ENCODE results near the gene TPPP2. TPM values are rescaled to one million over a fixed set of nuclear protein-coding genes. Genes with fewer than 3 reads are reported as not detected.

The TPPP2 gene
- total and polyA plus RNA-seq, 2 donors (not counting 1 experiment from before 2014, with no cell fraction given): not detected

GRCh38 chr14:21047378-21047781 lies 17.4 kb downstream of the TPPP2 start:
- no peaks in the 10 kb centered on the region for H3K9me3 ChIP-seq (ENCODE audit: control extremely low read depth in 1 of 3, control insufficient read depth in 2 of 3, insufficient read depth in 1 of 3, low read length in 2 of 3)
- POLR2A ChIA-PET: no interaction called here

GRCh38 chr14:21048638-21049037 lies 18.6 kb downstream of the TPPP2 start:
- Mint-ChIP-seq H3K27me3 (peaks cover 51% of the 10 kb centered on the region), H3K27ac (no peak overlapping the region), H3K9me3 (ENCODE audit: insufficient read depth) (no peaks in the 10 kb centered on the region), H3K4me1 (no peaks in the 10 kb centered on the region), H3K4me3 (no peak overlapping the region)
- DNase-seq (no peak), ATAC-seq (ENCODE audit: low read depth) (no peak)
- intact Hi-C loops (cut with micrococcal nuclease): no loop called here
- H3K4me2 ChIP-seq (replicated peaks; ENCODE audit: low read depth, low read length, poor library complexity, severe bottlenecking): no peak overlapping the region
- TF ChIP-seq EZH2 (IDR thresholded peaks at IDR 0.05; ENCODE audit: borderline replicate concordance, insufficient read depth, low read depth, low read length, poor library complexity, severe bottlenecking): no peak
- no peak for TF ChIP-seq CTCF (IDR thresholded peaks at IDR 0.05)
- no peaks in the 10 kb centered on the region for H3K36me3 ChIP-seq (replicated peaks in 1 of 2; ENCODE audit: control extremely low read depth in 1 of 2, control insufficient read depth in 1 of 2, extremely low read depth in 1 of 2, insufficient read depth in 2 of 2, low read length in 1 of 2)
- peaks cover 0 to 15% (median 3%) of the 10 kb centered on the region in 4 experiments for H3K27me3 ChIP-seq (replicated peaks in 1 of 4; ENCODE audit: control extremely low read depth in 1 of 4, control insufficient read depth in 3 of 4, insufficient read depth in 4 of 4, low read length in 3 of 4)
- no peak overlapping the region for H3K9ac ChIP-seq (ENCODE audit: low read length)
- H2AFZ ChIP-seq (ENCODE audit: insufficient read depth, low read depth, low read length, poor library complexity, severe bottlenecking): no peak overlapping the region
- no peaks in the 10 kb centered on the region for H4K20me1 ChIP-seq (ENCODE audit: control insufficient read depth, insufficient read depth, low read length, poor library complexity, severe bottlenecking)
- no peaks in the 10 kb centered on the region for H3K79me2 ChIP-seq (ENCODE audit: control insufficient read depth, insufficient read depth, low read length)
- POLR2A ChIA-PET: no interaction called here
- no CpG with 5 or more reads among the region's 2 CpGs for WGBS (ENCODE audit: insufficient coverage)
- no peak overlapping the region for H3K4me3 ChIP-seq (ENCODE audit: control extremely low read depth in 1 of 5, extremely low read depth in 1 of 5, insufficient read depth in 1 of 5, low read depth in 2 of 5, low read length in 4 of 5)
- H3K4me1 ChIP-seq (ENCODE audit: control insufficient read depth in 2 of 2, insufficient read depth in 2 of 2, low read length in 2 of 2): no peaks in the 10 kb centered on the region
- H3K27ac ChIP-seq (ENCODE audit: low read length in 2 of 2): no peak overlapping the region
- CTCF ChIA-PET: interaction anchor here (1.2 to 3.1 kb wide), 3 partner anchors 9 to 34 kb away, joined by 4 to 24 read pairs (median 4); no protein-coding TSS in a partner anchor
- H3K9me3 ChIP-seq (ENCODE audit: control extremely low read depth in 1 of 3, control insufficient read depth in 2 of 3, insufficient read depth in 1 of 3, low read length in 2 of 3): no peaks in the 10 kb centered on the region

More at GRCh38 chr14:21047378-21047781, 17.4 kb downstream of the TPPP2 start:
- H2AFZ ChIP-seq (ENCODE audit: insufficient read depth, low read depth, low read length, poor library complexity, severe bottlenecking): no peak overlapping the region
- Mint-ChIP-seq H3K9me3 (ENCODE audit: insufficient read depth) (no peaks in the 10 kb centered on the region), H3K4me1 (no peaks in the 10 kb centered on the region), H3K27me3 (peaks cover 59% of the 10 kb centered on the region), H3K27ac (no peak overlapping the region), H3K4me3 (no peak overlapping the region)
- H4K20me1 ChIP-seq (ENCODE audit: control insufficient read depth, insufficient read depth, low read length, poor library complexity, severe bottlenecking): no peaks in the 10 kb centered on the region
- H3K36me3 ChIP-seq (replicated peaks in 1 of 2; ENCODE audit: control extremely low read depth in 1 of 2, control insufficient read depth in 1 of 2, extremely low read depth in 1 of 2, insufficient read depth in 2 of 2, low read length in 1 of 2): no peaks in the 10 kb centered on the region
- DNase-seq: no peak
- H3K9ac ChIP-seq (ENCODE audit: low read length): no peak overlapping the region
- no peak overlapping the region for H3K4me2 ChIP-seq (replicated peaks; ENCODE audit: low read depth, low read length, poor library complexity, severe bottlenecking)
- ATAC-seq (ENCODE audit: low read depth): no peak
- no peaks in the 10 kb centered on the region for H3K79me2 ChIP-seq (ENCODE audit: control insufficient read depth, insufficient read depth, low read length)
- TF ChIP-seq EZH2 (IDR thresholded peaks at IDR 0.05; ENCODE audit: borderline replicate concordance, insufficient read depth, low read depth, low read length, poor library complexity, severe bottlenecking) (no peak), CTCF (IDR thresholded peaks at IDR 0.05) (no peak)
- peaks cover 0 to 15% (median 3%) of the 10 kb centered on the region in 4 experiments for H3K27me3 ChIP-seq (replicated peaks in 1 of 4; ENCODE audit: control extremely low read depth in 1 of 4, control insufficient read depth in 3 of 4, insufficient read depth in 4 of 4, low read length in 3 of 4)
- H3K27ac ChIP-seq (ENCODE audit: low read length in 2 of 2): no peak overlapping the region
- no peaks in the 10 kb centered on the region for H3K4me1 ChIP-seq (ENCODE audit: control insufficient read depth in 2 of 2, insufficient read depth in 2 of 2, low read length in 2 of 2)
- WGBS (ENCODE audit: insufficient coverage): 100% methylated on average over 2 of the region's 2 CpGs
- CTCF ChIA-PET: interaction anchor here (0.6 to 3.1 kb wide), 7 partner anchors 21 to 188 kb away, joined by 3 to 24 read pairs (median 3); no protein-coding TSS in a partner anchor
- intact Hi-C loops (cut with micrococcal nuclease): no loop called here
- H3K4me3 ChIP-seq (ENCODE audit: control extremely low read depth in 1 of 5, extremely low read depth in 1 of 5, insufficient read depth in 1 of 5, low read depth in 2 of 5, low read length in 4 of 5): no peak overlapping the region

All from B cell (primary cell).